GM12801 (cell line): ENCODE results near the gene STT3B.

Experiments used
- CTCF ChIP-seq: IDR thresholded peaks from one replicate; pipeline ENCODE4 v1.5.1; 2011; ENCODE audit warnings: control low read depth; ENCODE audit not compliant: insufficient read length; ENCODE audit errors: extremely low read depth

The STT3B gene

GRCh38 chr3:31606453-31606852 lies 73.7 kb downstream of the STT3B start:
- TF ChIP-seq CTCF: no peak

GRCh38 chr3:31610700-31611275 lies 78.1 kb downstream of the STT3B start:
- no peak for TF ChIP-seq CTCF

- no peak for TF ChIP-seq CTCF
These were observed 80.5 kb downstream of the STT3B start for GRCh38 chr3:31613177-31613576.

- TF ChIP-seq CTCF: no peak
These were observed 80.9 kb downstream of the STT3B start for GRCh38 chr3:31613654-31614053.

- no peak for TF ChIP-seq CTCF
These were observed 81.6 kb downstream of the STT3B start for GRCh38 chr3:31614162-31614921.

- TF ChIP-seq CTCF: no peak
These were observed 82.5 kb downstream of the STT3B start for GRCh38 chr3:31615071-31615875.

GRCh38 chr3:31616711-31617110 lies 84.0 kb downstream of the STT3B start:
- no peak for TF ChIP-seq CTCF
